Liver (tissue), 9 donors: ENCODE data around the gene BANP. TPM values are rescaled to one million over a fixed set of nuclear protein-coding genes. Genes with fewer than 3 reads are reported as not detected.

Experiments
- DNase-seq: peaks from one replicate; pipeline ENCODE4 v3.0.0-alpha.2; 2017; ENCODE audit warnings: low spot score
- H3K27ac ChIP-seq, 2 donors: one replicate each; pipeline ENCODE4 v1.7.0; 2013; ENCODE audit warnings: inconsistent platforms in 2 of 2, low read length in 2 of 2, control low read depth in 1 of 2, low read depth in 1 of 2, mild to moderate bottlenecking in 1 of 2
- H3K27me3 ChIP-seq, 4 donors: one replicate each; pipeline versions ENCODE4 v1.6.1 to v1.7.0; 2013; ENCODE audit warnings: low read length in 3 of 4, inconsistent platforms in 1 of 4, mild to moderate bottlenecking in 1 of 4, moderate library complexity in 1 of 4; ENCODE audit not compliant: control insufficient read depth in 4 of 4, insufficient read depth in 4 of 4
- H3K36me3 ChIP-seq, 4 donors: one replicate each; pipeline versions ENCODE4 v1.6.1 to v1.7.0; 2013; ENCODE audit warnings: low read length in 3 of 4, mild to moderate bottlenecking in 3 of 4, low read depth in 1 of 4, moderate library complexity in 1 of 4; ENCODE audit not compliant: control insufficient read depth in 4 of 4, insufficient read depth in 3 of 4
- H3K4me1 ChIP-seq, 4 donors: one replicate each; pipeline versions ENCODE4 v1.6.1 to v1.7.0; 2013; ENCODE audit warnings: low read length in 3 of 4, mild to moderate bottlenecking in 3 of 4, moderate library complexity in 1 of 4; ENCODE audit not compliant: control insufficient read depth in 4 of 4, insufficient read depth in 4 of 4
- H3K4me3 ChIP-seq, 3 donors: one replicate each; pipeline versions ENCODE4 v1.6.1 to v1.7.0; 2013; ENCODE audit warnings: low read length in 3 of 3, control low read depth in 1 of 3, low read depth in 1 of 3, mild to moderate bottlenecking in 1 of 3
- H3K9ac ChIP-seq, 2 donors: one replicate each; pipeline ENCODE4 v1.7.0; 2013; ENCODE audit warnings: low read length in 2 of 2, mild to moderate bottlenecking in 2 of 2, moderate library complexity in 2 of 2, control low read depth in 1 of 2, low read depth in 1 of 2
- H3K9me3 ChIP-seq, 4 donors: one replicate each; pipeline versions ENCODE4 v1.6.1 to v1.7.0; 2013; ENCODE audit warnings: low read length in 3 of 4; ENCODE audit not compliant: control insufficient read depth in 4 of 4
- ATF3 ChIP-seq: IDR thresholded peaks from 2 replicates; pipeline ENCODE4 v1.6.1; 2016; ENCODE audit warnings: antibody characterized with exemption
- CTCF ChIP-seq: fragments of 150-350 bp; IDR thresholded peaks from 2 replicates; pipeline ENCODE4 v1.5.1; 2017; ENCODE audit warnings: improper control_type of control experiment, low read depth, low read length; ENCODE audit not compliant: missing input control
- EGR1 ChIP-seq, 2 donors: IDR thresholded peaks; 2 replicates each; pipeline ENCODE4 v1.6.1; 2016 to 2018; ENCODE audit warnings: antibody characterized with exemption in 2 of 2, low read depth in 2 of 2
- FOXA1 ChIP-seq: IDR thresholded peaks from 2 replicates; pipeline ENCODE4 v1.6.1; 2016; ENCODE audit warnings: antibody characterized with exemption
- FOXA2 ChIP-seq: IDR thresholded peaks from 2 replicates; pipeline ENCODE4 v1.6.1; 2016; ENCODE audit warnings: antibody characterized with exemption
- GABPA ChIP-seq, 2 donors: IDR thresholded peaks in 1 of 2; conservative IDR thresholded peaks in 1 of 2; 2 replicates each; pipeline ENCODE4 v1.6.1; 2016; ENCODE audit warnings: antibody characterized with exemption in 2 of 2, mild to moderate bottlenecking in 1 of 2, moderate library complexity in 1 of 2
- HNF4A ChIP-seq, 2 donors: conservative IDR thresholded peaks; 2 replicates each; pipeline ENCODE4 v1.6.1; 2016; ENCODE audit warnings: antibody characterized with exemption in 2 of 2, mild to moderate bottlenecking in 2 of 2
- HNF4G ChIP-seq: IDR thresholded peaks from 2 replicates; pipeline ENCODE4 v1.6.1; 2016; ENCODE audit warnings: antibody characterized with exemption
- JUND ChIP-seq, 2 donors: IDR thresholded peaks; 2 replicates each; pipeline ENCODE4 v1.6.1; 2016; ENCODE audit warnings: antibody characterized with exemption in 2 of 2
- MAX ChIP-seq: IDR thresholded peaks from 2 replicates; pipeline ENCODE4 v1.6.1; 2016; ENCODE audit warnings: antibody characterized with exemption
- NR2F2 ChIP-seq: IDR thresholded peaks from 2 replicates; pipeline ENCODE4 v1.6.1; 2016; ENCODE audit warnings: antibody characterized with exemption
- RAD21 ChIP-seq, 2 donors: IDR thresholded peaks; 2 replicates each; pipeline ENCODE4 v1.6.1; 2016; ENCODE audit warnings: antibody characterized with exemption in 2 of 2, mild to moderate bottlenecking in 2 of 2
- REST ChIP-seq: IDR thresholded peaks from 2 replicates; pipeline ENCODE4 v1.6.1; 2016; ENCODE audit warnings: antibody characterized with exemption, mild to moderate bottlenecking
- RXRA ChIP-seq, 2 donors: IDR thresholded peaks; 2 replicates each; pipeline ENCODE4 v1.6.1; 2017 to 2018; ENCODE audit warnings: antibody characterized with exemption in 2 of 2, mild to moderate bottlenecking in 1 of 2
- SP1 ChIP-seq: IDR thresholded peaks from 2 replicates; pipeline ENCODE4 v1.6.1; 2018; ENCODE audit warnings: antibody characterized with exemption, mild to moderate bottlenecking
- TAF1 ChIP-seq: conservative IDR thresholded peaks from 2 replicates; pipeline ENCODE4 v1.6.1; 2016; ENCODE audit warnings: antibody characterized with exemption, mild to moderate bottlenecking
- YY1 ChIP-seq: IDR thresholded peaks from 2 replicates; pipeline ENCODE4 v1.6.1; 2016; ENCODE audit warnings: antibody characterized with exemption, mild to moderate bottlenecking
- WGBS: extraction: QIAGEN DNeasy Blood & Tissue Kit; methylation state at CpG from one replicate; pipeline ENCODE4 v1.1.7; 2013; 5-methylcytosine and 5-hydroxymethylcytosine counted together
- polyA plus RNA-seq, 2 donors: library from polyadenylated mRNA; stranded (reverse) in 1 of 2; unstranded in 1 of 2; fragments of 200-250 nt in 1 of 2; fragments of >200 nt in 1 of 2; fragmentation: Nextera tagmentation in 1 of 2; extraction: Ambion mirVana in 1 of 2; gene quantifications; one replicate each; pipeline versions ENCODE4 v1.2.1 to v1.2.3, GENCODE V29; 2013 to 2015
- total RNA-seq, 2 donors: library from RNA; depleted of rRNA; stranded (reverse); fragments of >200 nt; gene quantifications; one replicate each; pipeline ENCODE4 v1.2.3, GENCODE V29; 2014
- TF ChIP-seq, protein P1 (sequence below): IDR thresholded peaks from 2 replicates; pipeline ENCODE4 v1.6.1; 2016; ENCODE audit warnings: antibody characterized with exemption
- donor health status: healthy.
- donor health status: healthy.
- donor health status: healthy.
- donor health status: healthy.
- donor health status: healthy.

The BANP gene
- total and polyA plus RNA-seq, 4 donors, result 4.9 to 20.7 (median 13.7) TPM

DNA sequence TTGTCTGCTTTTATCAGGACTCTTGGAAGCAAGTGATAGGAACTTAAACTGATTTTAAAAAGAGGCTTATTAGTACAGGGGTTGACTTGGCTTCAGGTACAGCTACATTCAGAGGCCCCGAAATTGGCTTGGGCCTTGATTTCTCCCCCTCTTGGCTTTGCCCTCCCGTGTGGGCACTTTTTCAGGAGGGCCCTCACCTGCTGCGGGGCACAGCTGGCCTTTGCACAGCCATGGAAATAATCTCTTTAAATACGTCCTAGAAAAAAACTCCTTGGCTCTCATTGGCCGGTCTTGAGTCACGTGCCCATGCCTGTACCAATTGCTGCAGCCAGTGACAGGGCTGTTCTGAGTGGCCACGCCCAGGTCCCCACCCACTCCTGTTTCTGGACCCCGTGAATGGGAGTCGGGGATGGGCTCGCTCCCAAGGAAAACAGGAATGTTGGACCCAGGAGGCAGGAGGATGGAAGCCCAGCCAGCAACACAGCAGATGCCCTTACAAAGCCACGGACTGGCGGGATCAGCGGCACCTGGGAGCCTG, 29.9 kb upstream of the BANP start:
- Histone ChIP-seq H3K36me3 (peaks cover 3 to 25% (median 10%) of the 10 kb centered on the region in 4 donors), H3K9me3 (no peaks in the 10 kb centered on the region), H3K27me3 (no peaks in the 10 kb centered on the region), H3K9ac (no peak overlapping the region), H3K4me3 (no peak overlapping the region), H3K4me1 (peaks cover 9 to 35% (median 23%) of the 10 kb centered on the region in 4 donors), H3K27ac (no peak overlapping the region)
- 67% methylated on average over 13 of the region's 13 CpGs for WGBS
- TF ChIP-seq CTCF (no peak), MAX (no peak), FOXA2 (no peak), EGR1 (IDR thresholded peaks at IDR 0.05; ENCODE audit: low read depth in 2 of 2) (no peak), REST (no peak), HNF4A (conservative IDR thresholded peaks at IDR 0.05) (no peak), NR2F2 (no peak), ATF3 (no peak), RAD21 (IDR thresholded peaks at IDR 0.05) (no peak), TAF1 (no peak), HNF4G (no peak), FOXA1 (no peak), JUND (IDR thresholded peaks at IDR 0.05) (no peak), RXRA (IDR thresholded peaks at IDR 0.05) (no peak), YY1 (no peak), SP1 (no peak), GABPA (IDR thresholded peaks at IDR 0.05 in 1 of 2, conservative IDR thresholded peaks at IDR 0.05 in 1 of 2) (no peak)
- TF ChIP-seq, protein P1, sequence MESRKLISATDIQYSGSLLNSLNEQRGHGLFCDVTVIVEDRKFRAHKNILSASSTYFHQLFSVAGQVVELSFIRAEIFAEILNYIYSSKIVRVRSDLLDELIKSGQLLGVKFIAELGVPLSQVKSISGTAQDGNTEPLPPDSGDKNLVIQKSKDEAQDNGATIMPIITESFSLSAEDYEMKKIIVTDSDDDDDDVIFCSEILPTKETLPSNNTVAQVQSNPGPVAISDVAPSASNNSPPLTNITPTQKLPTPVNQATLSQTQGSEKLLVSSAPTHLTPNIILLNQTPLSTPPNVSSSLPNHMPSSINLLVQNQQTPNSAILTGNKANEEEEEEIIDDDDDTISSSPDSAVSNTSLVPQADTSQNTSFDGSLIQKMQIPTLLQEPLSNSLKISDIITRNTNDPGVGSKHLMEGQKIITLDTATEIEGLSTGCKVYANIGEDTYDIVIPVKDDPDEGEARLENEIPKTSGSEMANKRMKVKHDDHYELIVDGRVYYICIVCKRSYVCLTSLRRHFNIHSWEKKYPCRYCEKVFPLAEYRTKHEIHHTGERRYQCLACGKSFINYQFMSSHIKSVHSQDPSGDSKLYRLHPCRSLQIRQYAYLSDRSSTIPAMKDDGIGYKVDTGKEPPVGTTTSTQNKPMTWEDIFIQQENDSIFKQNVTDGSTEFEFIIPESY, result no peak
- DNase-seq, result no peak
